Measurements from ENCODE around the gene RAE1. TPM values are rescaled to one million over a fixed set of nuclear protein-coding genes. Genes with fewer than 3 reads are reported as not detected.

Gene RAE1
- total and polyA plus RNA-seq, 2 experiments from 2014 or later = 35.4 to 43.3 TPM

- no peak overlapping the region for H3K4me3 Mint-ChIP-seq
- ATAC-seq = no peak
These were observed 35.0 kb upstream of the RAE1 start for GRCh38 chr20:57315976-57316480.

More at GRCh38 chr20:57315976-57316480, 35.0 kb upstream of the RAE1 start:
- H3K36me3 ChIP-seq (ENCODE audit: insufficient read depth) = no peaks in the 10 kb centered on the region
- H3K79me2 ChIP-seq (replicated peaks; ENCODE audit: insufficient read depth) = no peaks in the 10 kb centered on the region
- H4K20me1 ChIP-seq (replicated peaks; ENCODE audit: insufficient read depth) = no peaks in the 10 kb centered on the region
- Mint-ChIP-seq H3K27ac (no peak overlapping the region), H3K4me1 (no peaks in the 10 kb centered on the region; the same call in 1 of the 3 replicates), H3K9me3 (no peaks in the 10 kb centered on the region), H3K27me3 (ENCODE audit: insufficient read depth, low read depth, poor library complexity) (no peaks in the 10 kb centered on the region), H3K36me3 (ENCODE audit: low read depth) (no peaks in the 10 kb centered on the region)
- no peaks in the 10 kb centered on the region for H3K9me2 ChIP-seq (ENCODE audit: insufficient read depth)
- TF ChIP-seq REST (IDR thresholded peaks at IDR 0.05; ENCODE audit: unreplicated experiment) (no peak), ZNF462 (CRISPR knock-in tag; IDR thresholded peaks at IDR 0.05) (no peak), EZH2phosphoT487 (IDR thresholded peaks at IDR 0.05; ENCODE audit: unreplicated experiment) (no peak), CTCF (conservative IDR thresholded peaks at IDR 0.05; ENCODE audit: low read depth in 2 of 2) (no peak), ETS1 (IDR thresholded peaks at IDR 0.05) (no peak), EZH2 (IDR thresholded peaks at IDR 0.05; ENCODE audit: low read depth, unreplicated experiment) (no peak), STAT1 (IDR thresholded peaks at IDR 0.05; ENCODE audit: unreplicated experiment) (no peak), NANOG (IDR thresholded peaks at IDR 0.05; ENCODE audit: borderline replicate concordance) (no peak), CREB1 (CRISPR knock-in tag; IDR thresholded peaks at IDR 0.05; ENCODE audit: low read depth) (no peak), POLR2AphosphoS5 (IDR thresholded peaks at IDR 0.05; ENCODE audit: low read depth) (no peak), ZNF114 (CRISPR knock-in tag; IDR thresholded peaks at IDR 0.05) (no peak), JUNB (IDR thresholded peaks at IDR 0.05; ENCODE audit: unreplicated experiment) (no peak), ZNF331 (CRISPR knock-in tag; IDR thresholded peaks at IDR 0.05; ENCODE audit: low read depth) (no peak)
- H3K27me3 ChIP-seq (ENCODE audit: insufficient read depth) = no peaks in the 10 kb centered on the region
- H2AFZ ChIP-seq = no peak overlapping the region
- no peak overlapping the region for H3K4me2 ChIP-seq
- H3K4me3 ChIP-seq = no peak overlapping the region
- no peaks in the 10 kb centered on the region for H3K4me1 ChIP-seq (ENCODE audit: insufficient read depth)
- no peaks in the 10 kb centered on the region for H3F3A ChIP-seq (replicated peaks; ENCODE audit: low read depth)
- no peak overlapping the region for H3K27ac ChIP-seq (ENCODE audit: low read depth)
- DNase-seq (ENCODE audit: low spot score) = no peak
